ENCODE measurements around the gene HS2ST1. TPM values are rescaled to one million over a fixed set of nuclear protein-coding genes. Genes with fewer than 3 reads are reported as not detected.

The HS2ST1 gene
- total RNA-seq, 6 experiments from 2014 or later = 9.9 to 17.2 (median 13.7) TPM

GRCh38 chr1:86916752-86917151, 2.3 kb downstream of the HS2ST1 start:
- intact Hi-C loops (cut with DNase I) = no loop called here
- H3K36me3 ChIP-seq = no peaks in the 10 kb centered on the region
- DNase-seq (no peak), ATAC-seq (no peak)
- peaks cover 0 to under 1% (median 0%) of the 10 kb centered on the region in 4 donors for H3K9me3 ChIP-seq
- H3K4me3 ChIP-seq = no peak overlapping the region
- no peaks in the 10 kb centered on the region for H3K27me3 ChIP-seq
- H3K27ac ChIP-seq = no peak overlapping the region
- peaks cover 0 to 18% (median 8%) of the 10 kb centered on the region in 4 donors for H3K4me1 ChIP-seq
- 54% methylated on average over 1 of the region's 1 CpG for WGBS (ENCODE audit: insufficient coverage, low coverage, low lambda C conversion rate, missing lambda C conversion rate)
- no peak for TF ChIP-seq CTCF (IDR thresholded peaks at IDR 0.05)
- no peak for TF ChIP-seq POLR2A (IDR thresholded peaks at IDR 0.05)

- TF ChIP-seq CTCF (IDR thresholded peaks at IDR 0.05) (no peak), POLR2A (IDR thresholded peaks at IDR 0.05) (no peak)
- Histone ChIP-seq H3K4me1 (no peaks in the 10 kb centered on the region), H3K4me3 (no peak overlapping the region), H3K27me3 (no peaks in the 10 kb centered on the region), H3K27ac (no peak overlapping the region), H3K36me3 (no peaks in the 10 kb centered on the region), H3K9me3 (peaks cover 0 to 8% (median 0%) of the 10 kb centered on the region in 4 donors)
- no peak for DNase-seq
- WGBS (ENCODE audit: insufficient coverage, low coverage, low lambda C conversion rate, missing lambda C conversion rate) = 100% methylated on average over 1 of the region's 1 CpG
- intact Hi-C loops (cut with DNase I) = no loop called here
- ATAC-seq = no peak
Measured at GRCh38 chr1:86922445-86922844, 8.0 kb downstream of the HS2ST1 start.

- peaks cover 0 to 8% (median 0%) of the 10 kb centered on the region in 4 donors for H3K9me3 ChIP-seq
- no peaks in the 10 kb centered on the region for H3K36me3 ChIP-seq
- H3K4me3 ChIP-seq = no peak overlapping the region
- ATAC-seq (no peak), DNase-seq (no peak)
- H3K27me3 ChIP-seq = no peaks in the 10 kb centered on the region
- H3K27ac ChIP-seq = no peak overlapping the region
- peaks cover 0 to 9% (median 0%) of the 10 kb centered on the region in 4 donors for H3K4me1 ChIP-seq
- no peak for TF ChIP-seq CTCF (IDR thresholded peaks at IDR 0.05)
- no peak for TF ChIP-seq POLR2A (IDR thresholded peaks at IDR 0.05)
- intact Hi-C loops (cut with DNase I) = no loop called here
- WGBS (ENCODE audit: insufficient coverage, low coverage, low lambda C conversion rate, missing lambda C conversion rate) = 100% methylated on average over 3 of the region's 8 CpGs
Measured at GRCh38 chr1:86924324-86924960, 10.0 kb downstream of the HS2ST1 start.

GRCh38 chr1:86925742-86926141, 11.3 kb downstream of the HS2ST1 start:
- WGBS (ENCODE audit: insufficient coverage, low coverage, low lambda C conversion rate, missing lambda C conversion rate) = 100% methylated on average over 1 of the region's 1 CpG
- no peak for TF ChIP-seq CTCF (IDR thresholded peaks at IDR 0.05)
- TF ChIP-seq POLR2A (IDR thresholded peaks at IDR 0.05) = no peak
- Histone ChIP-seq H3K4me3 (no peak overlapping the region), H3K4me1 (peaks cover 0 to 9% (median 0%) of the 10 kb centered on the region in 4 donors), H3K27me3 (no peaks in the 10 kb centered on the region), H3K27ac (no peak overlapping the region), H3K9me3 (peaks cover 0 to 8% (median 0%) of the 10 kb centered on the region in 4 donors), H3K36me3 (no peaks in the 10 kb centered on the region)
- intact Hi-C loops (cut with DNase I) = no loop called here
- no peak for ATAC-seq
- no peak for DNase-seq
